ENCODE results near the gene APOL3.
"Not testable (repeated sequence)": the region's sequence is repeated elsewhere in the genome, so short reads cannot be mapped to it uniquely, and the experiment has no call there.

Gene APOL3, protein sequence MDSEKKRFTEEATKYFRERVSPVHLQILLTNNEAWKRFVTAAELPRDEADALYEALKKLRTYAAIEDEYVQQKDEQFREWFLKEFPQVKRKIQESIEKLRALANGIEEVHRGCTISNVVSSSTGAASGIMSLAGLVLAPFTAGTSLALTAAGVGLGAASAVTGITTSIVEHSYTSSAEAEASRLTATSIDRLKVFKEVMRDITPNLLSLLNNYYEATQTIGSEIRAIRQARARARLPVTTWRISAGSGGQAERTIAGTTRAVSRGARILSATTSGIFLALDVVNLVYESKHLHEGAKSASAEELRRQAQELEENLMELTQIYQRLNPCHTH

GRCh38 chr22:36160499-36160942 is at the start of gene APOL3:
Gene APOL3 (minus strand): TSS chr22:36160755. CDS start chr22:36149055, 11,700 bp downstream.
- DNase-seq: no peak

DNA sequence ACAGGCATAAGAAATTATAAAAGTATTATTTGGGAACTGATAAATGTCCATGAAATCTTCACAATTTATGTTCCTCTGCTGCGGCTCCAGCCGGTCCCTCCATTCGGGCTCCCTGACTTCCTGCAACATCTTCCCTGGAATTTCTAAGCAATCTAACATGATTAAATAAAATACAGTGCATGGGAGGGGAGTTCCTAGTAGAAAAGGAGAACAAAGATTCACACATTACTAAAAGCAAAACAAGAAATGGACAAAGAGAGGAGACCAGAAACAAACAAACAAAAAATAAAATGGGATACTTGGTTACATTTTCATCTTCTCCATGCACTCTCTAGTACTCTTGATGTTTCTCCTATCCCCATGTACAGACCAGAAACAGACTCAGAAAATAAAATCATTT is 49.7 kb upstream of the APOL3 start:
- no peak for DNase-seq

DNA sequence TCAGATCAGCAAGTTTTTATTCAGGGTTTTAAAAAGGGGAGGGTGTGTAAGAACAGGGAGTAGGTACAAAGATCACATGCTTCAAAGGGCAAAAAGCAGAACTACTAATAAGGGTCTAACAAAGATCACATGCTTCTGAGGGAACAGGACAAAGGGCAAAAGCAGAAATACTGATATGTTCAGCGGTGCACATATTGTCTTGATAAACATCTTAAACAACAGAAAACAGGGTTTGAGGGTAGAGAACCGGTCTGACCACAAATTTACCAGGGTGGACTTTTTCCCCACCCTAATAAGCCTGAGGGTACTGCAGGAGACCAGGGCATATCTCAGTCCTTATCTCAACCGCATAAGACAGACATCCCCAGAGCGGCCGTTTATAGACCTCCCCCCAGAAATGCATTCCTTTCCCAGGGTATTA is 48.9 kb upstream of the APOL3 start:
- DNase-seq: not testable (repeated sequence)

DNA sequence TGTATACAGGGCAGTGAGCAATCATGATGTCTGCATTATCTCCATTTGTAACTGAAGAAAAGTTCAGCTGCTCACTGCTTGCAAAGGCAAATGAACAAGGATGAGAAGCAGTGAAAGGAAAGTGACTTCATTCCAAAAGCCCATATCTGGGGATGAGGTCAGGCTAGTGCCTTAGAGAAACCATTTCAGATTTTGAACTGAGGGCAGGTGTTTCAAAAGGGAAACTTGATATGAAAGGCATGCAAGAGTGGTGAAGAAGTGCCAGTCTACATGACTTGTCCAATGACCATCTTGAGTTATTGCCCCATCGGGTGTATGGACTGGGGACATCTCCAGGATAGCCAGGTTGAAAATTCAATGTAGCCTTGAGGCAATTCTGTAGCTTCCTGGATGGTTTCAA is 48.4 kb upstream of the APOL3 start:
- DNase-seq: no peak

DNA sequence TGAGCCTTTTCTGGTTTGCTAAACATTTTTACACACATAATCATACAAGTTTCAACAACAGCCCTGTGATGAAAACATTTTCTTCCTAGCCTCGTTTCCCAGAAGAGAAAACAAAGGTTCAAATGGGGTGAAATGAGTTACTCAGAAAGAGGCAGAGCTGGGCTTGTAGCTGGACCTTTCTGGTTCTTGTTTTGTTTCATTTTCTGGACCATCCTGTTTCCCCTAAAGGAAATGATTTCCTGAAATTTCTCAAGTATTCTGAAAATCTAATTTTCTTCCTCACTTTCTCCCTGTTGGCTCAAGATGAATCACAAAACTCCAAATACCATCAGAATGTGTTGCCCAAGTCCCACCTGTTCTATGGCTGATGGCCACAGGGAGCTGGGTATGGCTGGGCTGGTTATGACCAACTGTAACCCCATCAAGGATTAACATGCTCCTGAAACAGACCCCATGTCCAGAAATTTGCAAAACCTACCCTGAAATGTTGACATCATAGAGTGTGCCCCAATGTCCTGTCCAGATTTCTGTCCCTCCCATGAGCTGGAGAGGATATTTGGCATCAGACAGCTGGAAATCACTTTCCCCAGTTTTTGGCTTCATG is 47.7 kb upstream of the APOL3 start:
- DNase-seq: no peak

- DNase-seq: peak; percentile 54
These were observed 45.7 kb upstream of the APOL3 start for GRCh38 chr22:36206255-36206654.

DNA sequence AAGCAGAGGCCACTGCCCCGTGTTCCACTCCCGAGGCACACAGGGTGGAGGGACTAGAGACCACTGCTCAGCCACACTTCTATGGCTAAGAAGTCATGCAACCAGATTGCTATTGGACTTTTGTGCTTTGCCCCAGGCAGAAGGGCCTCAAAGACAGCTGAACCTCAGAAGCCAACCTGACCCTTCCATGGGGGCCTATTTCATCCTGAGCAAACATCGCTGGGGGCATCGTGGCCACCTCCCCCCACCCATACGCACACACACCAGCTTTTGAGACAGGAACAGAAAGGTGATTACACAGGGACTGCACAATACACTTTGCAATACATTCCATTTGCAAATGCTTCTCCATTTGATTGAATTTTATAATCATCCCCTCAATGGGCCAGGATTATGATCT is 45.0 kb upstream of the APOL3 start:
- not testable (repeated sequence) for DNase-seq

DNA sequence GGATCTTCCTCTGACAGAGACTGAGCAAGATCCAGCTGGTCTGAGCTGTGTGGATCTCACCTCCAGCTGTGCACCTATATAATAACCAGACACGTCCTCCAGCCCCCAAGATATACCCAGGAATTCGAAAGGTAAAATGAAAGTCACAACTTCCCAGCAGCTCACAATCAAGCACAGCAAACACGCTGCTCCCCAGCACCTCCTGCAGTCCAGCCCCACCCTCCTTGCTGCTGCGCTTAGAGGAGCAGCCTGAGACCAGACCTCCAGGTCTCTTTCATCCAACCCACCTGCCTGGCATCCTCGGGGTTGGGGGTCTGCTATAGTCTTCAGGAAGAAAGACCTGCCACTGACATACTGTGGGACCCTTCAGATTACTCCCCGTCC is 44.1 kb upstream of the APOL3 start:
- DNase-seq: no peak

GRCh38 chr22:36204001-36204631 is 43.6 kb upstream of the APOL3 start:
- no peak for DNase-seq

GRCh38 chr22:36203441-36203840 is 42.9 kb upstream of the APOL3 start:
- not testable (repeated sequence) for DNase-seq

- DNase-seq: not testable (repeated sequence)
These were observed 42.4 kb upstream of the APOL3 start for GRCh38 chr22:36202906-36203305.

GRCh38 chr22:36201630-36202319 is 41.2 kb upstream of the APOL3 start, which contains the start of gene APOL4:
Gene APOL4 (minus strand): TSS chr22:36201809. CDS start chr22:36201734, 75 bp downstream.
- peak; percentile 84 for DNase-seq

- DNase-seq: not testable (repeated sequence)
These were observed 40.5 kb upstream of the APOL3 start for GRCh38 chr22:36201025-36201424.

DNA sequence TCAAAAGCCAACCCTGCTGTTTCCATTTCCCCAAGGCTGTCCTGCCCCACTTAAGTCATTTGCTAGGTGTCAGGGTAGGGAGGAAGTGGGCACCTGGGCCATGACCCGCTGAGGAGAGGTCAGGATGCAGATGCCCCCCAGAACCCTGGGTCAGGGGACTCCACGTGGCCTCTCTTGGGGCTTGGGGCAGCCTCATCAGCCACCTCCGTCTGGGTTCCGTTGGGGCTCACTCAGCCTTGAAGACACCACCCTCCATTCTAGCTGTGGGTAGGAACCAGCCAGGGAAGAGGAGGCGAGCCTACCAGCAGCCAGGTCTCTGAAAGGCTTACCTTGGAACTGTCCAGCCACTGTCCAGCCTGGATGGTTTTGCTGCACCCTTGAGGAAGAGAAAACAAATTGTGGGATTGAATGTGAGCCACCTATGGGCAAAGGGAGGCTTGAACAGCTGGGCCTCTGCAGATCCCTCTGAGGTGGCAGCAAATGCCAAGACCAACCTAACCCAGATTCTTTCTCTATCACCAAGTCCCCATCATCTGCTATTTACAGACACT is 38.5 kb upstream of the APOL3 start:
- no peak for DNase-seq

DNA sequence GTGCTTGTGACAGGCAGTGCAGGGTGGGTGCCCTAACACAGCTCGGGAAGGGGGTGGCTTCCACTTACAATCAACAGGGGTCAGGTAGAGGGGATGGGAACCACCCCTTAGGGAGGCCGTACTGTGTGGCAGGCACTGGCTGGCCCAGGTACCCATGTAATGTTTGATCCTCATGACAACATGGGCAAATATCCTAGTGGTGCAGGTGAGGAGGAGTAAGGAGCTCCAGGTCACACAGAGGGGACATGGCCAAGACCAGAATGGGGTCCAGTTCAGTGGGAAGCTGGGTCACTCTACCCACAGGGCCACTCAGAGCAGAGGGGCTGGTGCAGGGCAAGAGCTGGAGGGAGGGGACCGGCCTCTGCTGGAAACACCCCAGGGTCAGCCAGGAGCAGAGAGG is 38.0 kb upstream of the APOL3 start:
- no peak for DNase-seq

GRCh38 chr22:36197514-36198146 is 37.1 kb upstream of the APOL3 start:
- DNase-seq: peak; percentile 73

DNA sequence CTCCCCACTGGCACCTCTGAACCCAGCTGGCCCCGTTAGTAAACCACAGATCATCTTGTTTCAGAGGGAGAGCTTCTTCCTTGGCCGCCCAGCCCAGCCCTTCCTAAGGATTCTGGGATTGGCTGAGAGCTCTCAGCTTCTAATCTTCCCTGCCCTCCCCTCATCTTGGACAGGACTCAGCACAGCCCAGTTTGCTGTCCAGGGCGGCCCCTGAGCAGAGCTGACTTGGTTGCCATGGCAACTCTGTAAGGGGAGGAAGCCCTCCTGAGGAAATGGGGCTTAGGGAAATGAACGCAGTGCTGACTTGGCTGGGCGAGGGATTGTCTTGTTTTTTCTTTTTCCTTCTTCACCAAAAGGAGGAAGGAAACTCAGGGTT is 36.5 kb upstream of the APOL3 start:
- peak; percentile 70 for DNase-seq

GRCh38 chr22:36196254-36197064 is 35.9 kb upstream of the APOL3 start:
- no peak for DNase-seq

DNA sequence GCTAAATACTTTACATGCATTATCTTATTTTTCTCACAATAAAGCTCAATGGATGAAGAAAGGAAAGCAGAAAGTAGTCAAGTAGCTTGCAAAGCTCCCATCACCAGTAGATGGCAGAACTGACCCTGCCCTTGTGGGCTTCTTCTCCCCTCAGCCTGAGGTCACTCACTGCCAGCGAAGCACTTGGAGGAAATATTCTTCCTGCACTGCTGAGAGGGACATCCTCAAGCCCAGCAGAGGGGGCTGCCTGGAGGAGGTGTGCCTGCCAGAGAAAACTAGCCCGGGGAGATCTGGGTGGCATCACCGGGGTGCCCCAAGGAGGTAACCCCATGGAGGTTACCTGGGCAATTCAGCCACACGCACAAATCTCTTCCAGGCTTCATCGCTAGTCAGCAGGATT is 34.4 kb upstream of the APOL3 start:
- peak; percentile 70 for DNase-seq

DNA sequence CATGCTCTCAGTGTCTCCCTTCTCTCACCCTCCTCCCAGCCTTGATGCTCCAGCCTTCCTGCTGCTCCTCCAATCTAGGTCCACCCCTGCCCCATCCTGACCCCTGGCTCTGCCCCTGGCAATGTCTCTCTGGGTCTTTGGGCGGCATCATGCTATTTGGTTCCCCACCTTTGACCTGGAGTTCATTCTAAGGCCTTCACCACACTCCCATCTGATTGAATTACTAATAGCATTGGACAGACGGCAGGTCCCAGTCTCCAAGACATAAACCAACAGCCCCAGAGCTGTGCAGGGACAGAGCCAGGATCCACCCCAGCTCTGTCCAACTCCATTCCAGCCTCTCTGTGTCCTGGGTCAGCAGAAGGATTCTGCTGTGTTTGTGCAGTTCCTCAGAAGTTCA is 33.8 kb upstream of the APOL3 start:
- no peak for DNase-seq

DNA sequence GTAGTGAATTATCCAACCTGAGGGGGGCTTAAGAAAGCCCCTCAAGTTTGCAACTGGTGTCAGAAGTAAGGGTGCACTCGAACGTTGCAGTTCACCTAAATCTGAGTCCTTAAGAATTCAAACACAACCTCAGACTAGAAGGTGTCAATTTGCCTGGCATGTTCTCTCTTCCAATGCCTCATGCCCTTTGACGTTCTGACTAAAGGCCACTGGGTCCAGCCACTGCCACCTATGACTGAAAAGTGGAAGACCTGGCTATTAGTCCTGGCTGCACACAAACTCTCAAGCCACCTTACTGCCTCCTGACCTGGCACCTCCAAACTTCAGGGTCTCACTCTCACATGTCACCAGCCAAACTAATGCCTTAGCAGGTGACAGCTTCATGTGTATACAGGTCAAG is 33.0 kb upstream of the APOL3 start:
- DNase-seq: no peak

DNA sequence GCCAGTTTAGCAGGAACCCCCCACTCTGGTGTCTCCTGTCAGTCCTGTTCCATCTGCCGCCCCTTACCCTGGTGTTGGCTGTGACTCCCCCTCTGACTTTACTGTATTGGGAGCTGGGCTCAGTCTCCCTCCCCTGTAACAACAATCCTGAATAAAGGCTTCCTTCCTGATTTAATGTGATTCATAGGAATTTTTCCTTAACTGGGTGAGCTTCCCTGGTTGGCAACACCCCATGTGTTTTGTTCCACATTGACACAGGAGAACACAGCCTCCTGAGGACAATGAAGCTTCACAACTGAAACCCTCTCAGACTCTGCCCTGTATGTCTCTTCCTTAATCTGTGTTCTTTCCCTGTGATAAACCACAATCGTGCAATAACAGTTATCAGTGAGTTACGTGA is 32.6 kb upstream of the APOL3 start:
- DNase-seq: no peak

Data from MV-4-11 (cell line).